Stimulated activated CD8-positive, alpha-beta memory T cell treated with anti-CD3 and anti-CD28 coated beads, Interleukin-15, amount 100 ng/mL, for 48 hours (primary cell): Measurements from ENCODE around the gene STX19.
A peak's percentile ranks its signal among the peaks of the same experiment; 100 is the strongest.
"Not testable (repeated sequence)": the region's sequence is repeated elsewhere in the genome, so short reads cannot be mapped to it uniquely, and the experiment has no call there.

Experiments
- DNase-seq, 2 donors: peaks; one replicate each; pipeline ENCODE4 v3.0.0-alpha.2; 2020; ENCODE audit warnings: low read depth in 2 of 2

Gene STX19

DNA sequence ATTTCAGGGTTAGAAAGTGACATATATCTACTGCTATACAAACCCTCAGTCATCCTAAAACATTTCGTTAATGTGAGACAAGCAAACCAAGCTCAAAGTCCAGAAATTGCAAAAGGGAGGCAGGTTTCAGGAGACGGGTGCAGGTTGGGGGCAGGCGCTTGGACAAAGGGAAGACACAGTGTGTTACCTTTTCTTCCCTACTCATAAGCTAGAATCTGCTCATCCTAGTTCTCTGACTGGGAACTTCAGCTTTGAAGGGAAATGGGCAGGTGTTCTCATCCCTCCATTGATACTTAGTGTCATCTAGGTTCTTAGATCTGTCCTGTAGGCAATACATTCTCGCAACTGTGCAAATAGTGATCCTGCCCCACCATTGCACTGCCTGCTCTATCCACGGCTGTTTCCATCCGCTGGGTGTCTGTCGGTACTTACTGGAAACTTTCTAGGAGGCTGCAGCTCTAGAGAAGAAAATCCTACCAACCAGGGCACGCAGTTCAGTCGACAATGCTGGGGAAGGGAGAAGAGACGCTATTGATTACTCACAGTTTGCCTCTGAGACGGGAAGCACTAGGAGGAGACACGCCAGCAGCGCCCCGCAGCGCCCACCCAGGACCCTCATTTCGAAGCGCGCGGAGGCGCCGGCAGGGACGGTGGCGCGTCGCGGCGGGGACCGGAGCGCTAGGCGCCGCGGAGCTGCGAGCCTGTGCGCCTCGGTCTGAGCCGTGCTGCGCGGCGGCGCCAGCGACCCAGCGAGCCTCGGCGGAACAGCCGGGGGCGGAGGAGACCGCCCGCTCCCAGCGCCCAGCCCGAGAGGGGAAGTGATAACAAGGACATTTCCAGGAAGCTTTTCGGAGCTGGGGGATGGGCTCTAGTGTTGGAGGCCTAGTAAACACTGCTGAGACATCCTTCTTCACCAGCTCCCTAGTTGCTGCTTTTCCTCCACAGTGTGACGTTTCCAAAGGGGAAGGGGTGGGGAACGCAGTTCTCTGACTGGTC lies 55.0 kb downstream of the STX19 start, which contains the start of gene PROS1:
Gene PROS1, minus strand, starts transcription at position 766 of the 996 bp plus-strand sequence. Its CDS starts 147 bp downstream, at position 619.
- peak; percentile 25 to 30 for DNase-seq

DNA sequence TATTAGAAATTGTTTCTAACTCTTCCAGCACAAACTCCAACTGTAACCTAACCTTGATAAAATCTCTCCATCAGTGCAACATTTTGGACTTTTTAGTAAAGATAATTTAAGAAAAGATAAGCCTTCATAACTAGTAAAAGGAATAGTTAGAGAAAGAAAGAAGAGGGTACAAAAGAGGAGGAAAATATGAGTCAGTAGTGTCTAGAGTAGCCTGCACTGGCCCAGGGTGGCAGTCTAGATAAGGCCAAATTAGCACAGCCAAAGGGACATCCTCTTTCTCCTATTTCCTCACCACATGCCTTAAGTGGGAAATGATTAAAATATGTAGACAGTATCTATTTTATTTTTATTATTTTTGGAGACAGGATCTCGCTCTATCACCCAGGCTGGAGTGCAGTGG lies 58.4 kb downstream of the STX19 start:
- DNase-seq, result no peak

DNA sequence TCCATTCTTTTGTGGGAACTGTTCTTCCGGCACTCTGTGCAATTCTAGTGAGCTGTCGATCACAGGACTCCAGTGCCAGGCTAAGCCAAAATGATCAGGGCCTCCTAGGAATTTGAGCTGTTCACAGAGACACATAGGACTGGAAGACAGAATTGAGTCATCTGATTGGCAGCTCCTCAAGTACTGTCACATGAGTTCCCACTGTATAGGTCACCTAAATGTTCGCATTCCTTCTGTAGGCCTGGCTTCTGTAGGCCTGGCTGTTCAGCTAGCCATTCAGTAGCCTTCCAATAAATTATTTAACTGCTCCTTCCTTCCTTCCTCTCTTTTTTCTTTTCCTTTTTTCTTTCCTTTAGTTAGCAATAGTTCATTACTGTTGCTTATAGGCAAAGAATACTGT lies 59.0 kb downstream of the STX19 start:
- no peak for DNase-seq

DNA sequence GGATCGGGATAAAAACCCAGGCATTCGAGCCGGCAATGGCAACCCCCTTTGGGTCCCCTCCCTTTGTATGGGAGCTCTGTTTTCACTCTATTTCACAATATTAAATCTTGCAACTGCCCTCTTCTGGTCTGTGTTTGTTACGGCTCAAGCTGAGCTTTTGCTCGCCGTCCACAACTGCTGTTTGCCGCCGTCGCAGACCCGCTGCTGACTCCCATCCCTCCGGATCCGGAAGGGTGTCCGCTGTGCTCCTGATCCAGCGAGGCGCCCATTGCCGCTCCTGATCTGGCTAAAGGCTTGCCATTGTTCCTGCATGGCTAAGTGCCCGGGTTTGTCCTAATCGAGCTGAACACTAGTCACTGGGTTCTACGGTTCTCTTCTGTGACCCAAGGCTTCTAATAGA lies 63.3 kb downstream of the STX19 start:
- DNase-seq, result not testable (repeated sequence)
